ENCODE measurements around the gene PVALB.

The PVALB gene

DNA sequence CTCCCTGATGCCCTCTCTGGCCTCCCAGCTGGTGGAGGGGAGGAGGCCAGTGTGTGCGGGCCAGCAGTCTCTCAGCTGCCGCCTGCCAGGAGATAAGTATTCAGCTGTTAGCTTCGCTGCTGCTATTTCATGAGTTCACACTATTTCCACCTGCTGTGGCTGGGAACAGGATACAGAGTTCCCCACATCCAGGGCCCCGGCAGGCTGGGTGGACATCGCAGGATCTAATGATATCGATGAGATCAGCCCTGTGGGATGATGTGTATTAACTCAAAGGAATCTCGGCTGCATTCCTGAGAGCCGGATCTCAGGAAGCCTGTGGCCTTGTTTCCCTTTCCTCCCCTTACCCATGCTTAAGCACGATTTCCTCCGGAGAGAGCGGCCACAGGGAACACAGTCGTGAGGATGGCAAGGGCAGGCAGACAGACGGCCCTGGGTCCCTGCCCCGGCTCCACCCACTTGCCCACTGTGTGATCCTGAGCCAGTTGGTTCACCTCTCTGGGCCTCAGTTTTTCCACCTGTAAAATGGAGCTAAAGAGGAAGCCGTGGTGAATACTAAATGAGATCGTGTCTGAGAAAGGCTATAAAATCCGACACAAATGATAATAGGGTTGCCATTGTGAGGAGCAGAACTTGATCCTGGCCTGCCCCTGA lies 6.5 kb upstream of the PVALB start:
- no peak for DNase-seq (ENCODE audit: insufficient read length, low spot score)
- no peak for FAIRE-seq
- TF ChIP-seq TAF1 (IDR thresholded peaks at IDR 0.05; ENCODE audit: low read depth, low read length) (no peak), SPI1 (IDR thresholded peaks at IDR 0.05; ENCODE audit: low read depth, low read length) (no peak), POLR2AphosphoS5 (IDR thresholded peaks at IDR 0.05; ENCODE audit: low read depth, low read length) (no peak), POU2F2 (IDR thresholded peaks at IDR 0.05; ENCODE audit: low read depth, low read length) (no peak), POLR2A (IDR thresholded peaks at IDR 0.05; ENCODE audit: low read depth, low read length) (no peak), PAX5 (IDR thresholded peaks at IDR 0.05; ENCODE audit: insufficient read depth, low read length, severe bottlenecking) (no peak)

DNA sequence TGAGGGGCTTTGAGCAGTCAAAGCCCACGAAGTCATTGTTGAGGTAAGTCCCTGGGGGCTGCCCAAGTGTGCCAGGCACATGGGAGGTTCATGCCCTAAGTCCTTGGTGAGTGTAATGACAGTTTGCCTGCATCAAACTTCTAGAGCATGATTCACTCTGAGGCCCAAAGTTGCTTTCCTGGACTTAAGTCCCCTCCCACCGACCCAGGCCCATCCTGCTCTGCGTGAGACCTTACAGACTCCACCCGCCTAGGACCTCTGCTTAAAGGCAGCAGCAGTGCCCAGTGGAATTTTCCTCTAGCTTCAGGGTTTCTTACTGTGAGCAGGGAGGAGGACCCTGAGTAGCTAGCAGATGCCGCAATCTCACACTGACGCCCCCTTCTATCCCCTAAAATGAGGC lies 5.7 kb upstream of the PVALB start:
- DNase-seq (ENCODE audit: insufficient read length, low spot score) = no peak
- TF ChIP-seq POLR2A (IDR thresholded peaks at IDR 0.05; ENCODE audit: low read depth, low read length) = no peak
- no peak for FAIRE-seq

- no peak for FAIRE-seq
These were observed 2.3 kb upstream of the PVALB start for GRCh38 chr22:36819112-36819511.

GRCh38 chr22:36818010-36818642 lies 1.3 kb upstream of the PVALB start:
- FAIRE-seq = no peak
- no peak for TF ChIP-seq POLR2AphosphoS5 (IDR thresholded peaks at IDR 0.05; ENCODE audit: low read depth, low read length)
- TF ChIP-seq POU2F2 (IDR thresholded peaks at IDR 0.05; ENCODE audit: low read depth, low read length) = no peak
- no peak for TF ChIP-seq PAX5 (IDR thresholded peaks at IDR 0.05; ENCODE audit: insufficient read depth, low read length, severe bottlenecking)
- no peak for TF ChIP-seq TAF1 (IDR thresholded peaks at IDR 0.05; ENCODE audit: low read depth, low read length)
- no peak for TF ChIP-seq POLR2A (IDR thresholded peaks at IDR 0.05; ENCODE audit: low read depth, low read length)
- no peak for TF ChIP-seq SPI1 (IDR thresholded peaks at IDR 0.05; ENCODE audit: low read depth, low read length)

More at GRCh38 chr22:36819112-36819511, 2.3 kb upstream of the PVALB start:
- no peak for DNase-seq (ENCODE audit: insufficient read length, low spot score)
- TF ChIP-seq TAF1 (IDR thresholded peaks at IDR 0.05; ENCODE audit: low read depth, low read length) (no peak), POU2F2 (IDR thresholded peaks at IDR 0.05; ENCODE audit: low read depth, low read length) (no peak), SPI1 (IDR thresholded peaks at IDR 0.05; ENCODE audit: low read depth, low read length) (no peak), POLR2A (IDR thresholded peaks at IDR 0.05; ENCODE audit: low read depth, low read length) (no peak), PAX5 (IDR thresholded peaks at IDR 0.05; ENCODE audit: insufficient read depth, low read length, severe bottlenecking) (no peak), POLR2AphosphoS5 (IDR thresholded peaks at IDR 0.05; ENCODE audit: low read depth, low read length) (no peak)

DNA sequence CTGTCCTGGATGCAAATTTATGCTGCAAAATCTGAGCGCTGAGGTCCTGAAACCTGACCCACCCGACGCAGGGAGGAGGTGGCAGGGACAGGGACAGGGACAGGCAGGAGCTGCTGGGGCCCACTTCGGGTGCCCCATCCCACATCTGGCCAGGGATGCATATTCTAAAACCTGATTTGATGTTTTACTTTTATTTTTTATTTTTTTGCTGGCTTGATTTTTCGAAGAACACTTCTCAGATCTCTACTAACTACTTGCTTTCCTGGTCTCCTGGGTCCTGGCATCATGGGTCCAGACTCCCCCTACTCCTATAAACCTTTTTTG lies 652 bp upstream of the PVALB start:
- TF ChIP-seq PAX5 (IDR thresholded peaks at IDR 0.05; ENCODE audit: insufficient read depth, low read length, severe bottlenecking) = no peak
- DNase-seq (ENCODE audit: insufficient read length, low spot score) (no peak), FAIRE-seq (no peak)

More at GRCh38 chr22:36818010-36818642, 1.3 kb upstream of the PVALB start:
- DNase-seq (ENCODE audit: insufficient read length, low spot score) = no peak

DNA sequence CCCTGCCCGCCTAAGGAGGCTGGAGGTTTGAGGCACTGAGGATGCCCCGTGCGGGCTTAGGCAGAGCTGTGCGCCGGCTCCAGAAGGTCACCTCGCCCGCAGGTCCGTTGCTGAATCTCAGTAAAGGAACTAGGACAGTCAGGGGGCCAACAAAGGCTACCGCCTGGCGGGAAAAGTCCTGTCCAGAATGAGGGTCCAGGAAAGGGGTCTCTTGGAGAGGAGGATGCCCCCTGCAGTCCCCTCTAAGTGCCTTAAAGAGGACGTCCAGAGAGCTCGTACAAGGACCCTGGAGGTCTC lies 548 bp downstream of the PVALB start:
- FAIRE-seq (no peak), DNase-seq (ENCODE audit: insufficient read length, low spot score) (no peak)
- TF ChIP-seq POU2F2 (IDR thresholded peaks at IDR 0.05; ENCODE audit: low read depth, low read length) (no peak), TAF1 (IDR thresholded peaks at IDR 0.05; ENCODE audit: low read depth, low read length) (no peak), POLR2A (IDR thresholded peaks at IDR 0.05; ENCODE audit: low read depth, low read length) (no peak), PAX5 (IDR thresholded peaks at IDR 0.05; ENCODE audit: insufficient read depth, low read length, severe bottlenecking) (no peak), POLR2AphosphoS5 (IDR thresholded peaks at IDR 0.05; ENCODE audit: low read depth, low read length) (no peak), SPI1 (IDR thresholded peaks at IDR 0.05; ENCODE audit: low read depth, low read length) (no peak)

- no peak for TF ChIP-seq PAX5 (IDR thresholded peaks at IDR 0.05; ENCODE audit: insufficient read depth, low read length, severe bottlenecking)
- no peak for TF ChIP-seq POU2F2 (IDR thresholded peaks at IDR 0.05; ENCODE audit: low read depth, low read length)
- TF ChIP-seq POLR2AphosphoS5 (IDR thresholded peaks at IDR 0.05; ENCODE audit: low read depth, low read length) = no peak
- no peak for TF ChIP-seq POLR2A (IDR thresholded peaks at IDR 0.05; ENCODE audit: low read depth, low read length)
- no peak for TF ChIP-seq SPI1 (IDR thresholded peaks at IDR 0.05; ENCODE audit: low read depth, low read length)
- TF ChIP-seq TAF1 (IDR thresholded peaks at IDR 0.05; ENCODE audit: low read depth, low read length) = no peak
- DNase-seq (ENCODE audit: insufficient read length, low spot score) (no peak), FAIRE-seq (no peak)
These were observed 1.1 kb downstream of the PVALB start for GRCh38 chr22:36815558-36816338.

- TF ChIP-seq PAX5 (IDR thresholded peaks at IDR 0.05; ENCODE audit: insufficient read depth, low read length, severe bottlenecking) (no peak), SPI1 (IDR thresholded peaks at IDR 0.05; ENCODE audit: low read depth, low read length) (no peak), POU2F2 (IDR thresholded peaks at IDR 0.05; ENCODE audit: low read depth, low read length) (no peak), POLR2A (IDR thresholded peaks at IDR 0.05; ENCODE audit: low read depth, low read length) (no peak), TAF1 (IDR thresholded peaks at IDR 0.05; ENCODE audit: low read depth, low read length) (no peak), POLR2AphosphoS5 (IDR thresholded peaks at IDR 0.05; ENCODE audit: low read depth, low read length) (no peak)
- FAIRE-seq (no peak), DNase-seq (ENCODE audit: insufficient read length, low spot score) (no peak)
These were observed 2.0 kb downstream of the PVALB start for GRCh38 chr22:36814801-36815200.

DNA sequence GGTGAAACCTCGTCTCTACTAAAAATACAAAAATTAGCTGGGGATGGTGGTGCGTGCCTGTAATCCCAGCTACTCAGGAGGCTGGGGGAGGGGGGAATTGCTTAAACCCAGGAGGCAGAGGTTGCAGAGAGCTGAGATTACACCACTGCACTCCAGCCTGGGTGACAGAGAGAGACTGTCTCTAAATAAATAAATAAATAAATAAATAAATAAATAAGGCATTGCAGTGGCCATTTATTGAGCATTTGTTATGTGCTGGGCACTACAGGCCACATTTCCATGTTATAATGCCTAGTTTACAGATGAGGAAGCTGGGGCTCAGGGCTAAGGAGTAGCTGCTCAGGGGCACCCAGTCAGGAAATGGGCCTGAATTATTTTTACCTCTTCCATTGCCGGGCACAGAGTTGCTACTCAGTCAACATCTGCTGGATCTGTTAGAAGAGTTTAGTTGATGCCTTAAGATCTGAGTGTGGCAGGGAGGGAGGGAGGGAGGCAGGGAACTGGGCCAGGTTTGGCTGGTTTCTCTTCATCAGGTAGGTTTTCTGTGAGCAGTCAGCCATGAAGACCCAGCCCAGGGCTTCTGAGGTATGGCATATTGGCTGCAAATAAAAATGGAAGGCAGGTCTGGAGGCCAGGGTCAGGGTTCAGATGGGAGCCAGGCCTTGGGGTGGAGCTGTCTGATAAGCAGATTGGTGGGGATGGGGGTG lies 5.6 kb downstream of the PVALB start:
- DNase-seq (ENCODE audit: insufficient read length, low spot score) (no peak), FAIRE-seq (no peak)

More for the DNA sequence above, 5.6 kb downstream of the PVALB start:
- no peak for TF ChIP-seq TAF1 (IDR thresholded peaks at IDR 0.05; ENCODE audit: low read depth, low read length)
- no peak for TF ChIP-seq POLR2AphosphoS5 (IDR thresholded peaks at IDR 0.05; ENCODE audit: low read depth, low read length)
- TF ChIP-seq SPI1 (IDR thresholded peaks at IDR 0.05; ENCODE audit: low read depth, low read length) = no peak
- TF ChIP-seq PAX5 (IDR thresholded peaks at IDR 0.05; ENCODE audit: insufficient read depth, low read length, severe bottlenecking) = no peak
- no peak for TF ChIP-seq POLR2A (IDR thresholded peaks at IDR 0.05; ENCODE audit: low read depth, low read length)
- TF ChIP-seq POU2F2 (IDR thresholded peaks at IDR 0.05; ENCODE audit: low read depth, low read length) = no peak
